Bronchial epithelial cell (primary cell): ENCODE results near the gene CCDC3. TPM values are rescaled to one million over a fixed set of nuclear protein-coding genes. Genes with fewer than 3 reads are reported as not detected.
A peak's percentile ranks its signal among the peaks of the same experiment; 100 is the strongest.

Source experiments
- DNase-seq: peaks from one replicate; pipeline ENCODE4 v3.0.0-alpha.2; 2010; ENCODE audit warnings: low read depth
- FAIRE-seq: peaks from 2 replicates; lab custom pipeline; 2011; peaks lifted over from hg19 to GRCh38; lab: Jason Lieb, UNC
- H3K27me3 ChIP-seq: 2 replicates; pipeline ENCODE4 v1.5.1; 2011; ENCODE audit warnings: low read length; ENCODE audit not compliant: control insufficient read depth, insufficient read depth
- H3K36me3 ChIP-seq: 2 replicates; pipeline ENCODE4 v1.5.1; 2011; ENCODE audit warnings: low read length; ENCODE audit not compliant: control insufficient read depth, insufficient read depth
- H3K4me3 ChIP-seq: 2 replicates; pipeline ENCODE4 v1.5.1; 2011; ENCODE audit warnings: mild to moderate bottlenecking, low read depth, low read length, control low read depth
- total RNA-seq: library from RNA; depleted of rRNA; stranded (reverse); fragments of >200 nt; gene quantifications from 2 replicates; pipeline ENCODE4 v1.2.1, GENCODE V29; 2014
- TF ChIP-seq, protein P1 (sequence below): IDR thresholded peaks from 2 replicates; pipeline ENCODE4 v1.5.1; 2011; ENCODE audit warnings: mild to moderate bottlenecking, moderate library complexity, low read length, control low read depth, inconsistent platforms; ENCODE audit not compliant: insufficient read depth, severe bottlenecking

CCDC3 gene
- total RNA-seq, 1 donor from 2014 or later: 1.8 TPM

DNA sequence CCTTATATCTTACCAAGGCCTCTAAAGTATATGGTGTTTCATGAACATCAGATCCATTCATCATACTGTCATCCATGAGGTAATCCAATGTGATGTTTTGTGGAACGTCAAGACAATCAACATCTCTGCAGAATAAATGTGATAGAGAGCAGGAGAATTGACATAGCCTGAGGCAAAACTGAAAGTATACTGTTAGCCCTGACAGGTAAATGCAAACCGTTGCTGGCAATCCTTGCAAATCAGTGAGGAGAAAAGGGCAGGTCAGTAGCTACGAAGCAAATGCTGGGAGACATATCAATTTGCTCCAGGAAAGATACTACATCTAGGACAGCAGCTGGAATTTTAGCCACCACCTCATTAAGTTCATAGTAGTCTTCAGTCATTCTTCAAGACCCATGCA is 4.5 kb upstream of the CCDC3 start:
- no peak overlapping the region for H3K4me3 ChIP-seq
- DNase-seq (no peak), FAIRE-seq (no peak)
- TF ChIP-seq, protein P1, sequence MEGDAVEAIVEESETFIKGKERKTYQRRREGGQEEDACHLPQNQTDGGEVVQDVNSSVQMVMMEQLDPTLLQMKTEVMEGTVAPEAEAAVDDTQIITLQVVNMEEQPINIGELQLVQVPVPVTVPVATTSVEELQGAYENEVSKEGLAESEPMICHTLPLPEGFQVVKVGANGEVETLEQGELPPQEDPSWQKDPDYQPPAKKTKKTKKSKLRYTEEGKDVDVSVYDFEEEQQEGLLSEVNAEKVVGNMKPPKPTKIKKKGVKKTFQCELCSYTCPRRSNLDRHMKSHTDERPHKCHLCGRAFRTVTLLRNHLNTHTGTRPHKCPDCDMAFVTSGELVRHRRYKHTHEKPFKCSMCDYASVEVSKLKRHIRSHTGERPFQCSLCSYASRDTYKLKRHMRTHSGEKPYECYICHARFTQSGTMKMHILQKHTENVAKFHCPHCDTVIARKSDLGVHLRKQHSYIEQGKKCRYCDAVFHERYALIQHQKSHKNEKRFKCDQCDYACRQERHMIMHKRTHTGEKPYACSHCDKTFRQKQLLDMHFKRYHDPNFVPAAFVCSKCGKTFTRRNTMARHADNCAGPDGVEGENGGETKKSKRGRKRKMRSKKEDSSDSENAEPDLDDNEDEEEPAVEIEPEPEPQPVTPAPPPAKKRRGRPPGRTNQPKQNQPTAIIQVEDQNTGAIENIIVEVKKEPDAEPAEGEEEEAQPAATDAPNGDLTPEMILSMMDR: no peak
- H3K36me3 ChIP-seq: no peaks in the 10 kb centered on the region
- H3K27me3 ChIP-seq: peaks cover 4% of the 10 kb centered on the region

DNA sequence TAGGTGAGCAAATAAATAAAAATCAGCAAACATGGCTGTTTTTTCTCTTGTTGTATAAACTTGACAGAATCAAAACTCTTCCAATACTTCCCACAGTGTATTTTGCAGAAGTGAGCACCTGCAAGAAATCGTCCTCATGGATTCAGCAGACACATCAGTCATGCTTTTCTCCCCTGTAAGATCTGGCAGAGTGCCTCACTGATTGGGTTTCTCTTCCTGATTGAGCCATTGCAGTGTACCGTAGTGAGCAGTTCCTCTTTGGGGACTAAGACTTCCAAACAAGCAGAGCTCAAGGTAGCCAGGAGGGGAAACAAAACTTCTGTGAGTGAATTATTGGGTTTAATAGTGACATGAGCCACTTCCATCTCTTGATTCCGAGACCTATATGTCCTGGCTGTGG is 2.2 kb upstream of the CCDC3 start:
- Histone ChIP-seq H3K4me3 (no peak overlapping the region), H3K27me3 (peaks cover 4% of the 10 kb centered on the region), H3K36me3 (no peaks in the 10 kb centered on the region)
- TF ChIP-seq, protein P1: no peak
- FAIRE-seq: no peak
- no peak for DNase-seq

DNA sequence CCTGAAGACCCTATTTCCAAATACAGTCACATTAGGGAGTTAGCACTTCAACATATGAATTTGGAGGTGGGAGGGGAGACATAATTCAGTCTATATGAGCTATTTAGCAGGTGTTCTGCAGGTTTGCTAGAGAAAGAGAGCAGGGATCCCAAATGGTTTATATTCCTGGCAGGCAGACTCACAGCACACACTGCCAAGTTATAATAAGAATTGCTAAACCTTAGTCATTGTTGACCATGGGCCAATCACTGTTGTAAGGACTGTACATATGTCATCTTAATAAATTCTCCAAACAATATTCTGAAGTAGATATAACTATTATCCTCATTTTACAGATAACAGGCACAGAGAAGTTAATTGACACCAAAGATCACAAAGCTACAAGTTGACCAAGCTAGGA is 1.5 kb upstream of the CCDC3 start:
- DNase-seq (peak; percentile 65), FAIRE-seq (no peak)
- Histone ChIP-seq H3K36me3 (no peaks in the 10 kb centered on the region), H3K27me3 (peaks cover 2% of the 10 kb centered on the region), H3K4me3 (no peak overlapping the region)
- TF ChIP-seq, protein P1: no peak

DNA sequence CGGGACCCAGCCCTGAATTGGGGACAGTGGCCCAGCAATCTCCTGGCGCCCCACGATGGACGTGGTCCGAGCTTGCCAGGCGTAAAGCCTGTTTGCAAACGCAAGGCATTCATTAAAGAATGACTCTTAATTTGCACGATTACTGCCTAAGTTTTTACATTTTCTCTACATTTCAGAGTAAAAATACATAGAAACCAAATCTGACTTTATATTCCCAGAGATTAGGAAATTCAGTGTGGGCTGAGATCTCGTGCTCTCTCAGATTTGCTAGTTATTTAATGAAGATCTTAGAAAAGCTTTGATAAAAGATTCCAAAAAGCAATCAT is 337 bp upstream of the CCDC3 start:
- TF ChIP-seq, protein P1: no peak
- peaks cover 1% of the 10 kb centered on the region for H3K36me3 ChIP-seq
- peak overlapping the region; percentile 50 for H3K4me3 ChIP-seq
- no peaks in the 10 kb centered on the region for H3K27me3 ChIP-seq
- FAIRE-seq (no peak), DNase-seq (no peak)

DNA sequence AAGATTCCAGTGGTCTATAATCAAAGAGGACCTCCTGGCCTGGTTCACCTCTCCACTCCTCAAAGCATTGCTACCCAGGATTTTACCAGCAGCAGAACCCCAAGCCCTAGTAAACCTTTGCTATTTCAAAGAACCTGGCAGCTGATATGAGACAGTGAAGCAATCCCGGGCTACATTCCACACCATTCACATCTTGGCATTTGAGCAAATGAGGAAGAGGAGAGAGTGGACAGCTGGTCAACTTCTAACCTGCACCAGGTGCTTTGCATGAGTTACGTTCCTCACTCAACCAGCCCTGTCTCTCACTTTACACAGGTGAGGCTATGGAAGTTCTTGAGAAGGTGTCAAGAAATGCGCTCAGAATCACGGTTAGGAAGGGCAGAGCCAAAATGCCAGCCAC is 1.1 kb downstream of the CCDC3 start:
- no peak for DNase-seq
- H3K27me3 ChIP-seq: no peaks in the 10 kb centered on the region
- peaks cover 1% of the 10 kb centered on the region for H3K36me3 ChIP-seq
- H3K4me3 ChIP-seq: peak overlapping the region; percentile 50
- TF ChIP-seq, protein P1: no peak
- FAIRE-seq: no peak

DNA sequence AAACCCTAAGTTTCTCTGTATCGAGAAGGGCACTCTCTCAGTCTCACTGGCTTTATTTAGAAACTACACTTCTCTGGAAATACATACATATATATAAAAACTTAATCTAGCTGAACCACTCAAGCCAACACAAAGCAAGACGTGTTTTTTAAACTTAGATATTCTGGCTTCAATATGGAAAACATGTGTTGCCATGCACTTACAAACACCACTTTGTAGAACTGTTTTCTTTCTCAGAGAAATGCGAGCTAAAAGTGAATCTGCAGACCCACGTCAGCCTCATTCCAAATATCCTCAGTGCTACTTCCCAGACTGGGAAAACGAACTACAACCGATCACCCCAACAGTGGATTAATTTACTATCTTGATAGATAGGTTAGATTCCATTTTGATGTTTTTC is 1.7 kb downstream of the CCDC3 start:
- Histone ChIP-seq H3K27me3 (no peaks in the 10 kb centered on the region), H3K4me3 (no peak overlapping the region), H3K36me3 (peaks cover 1% of the 10 kb centered on the region)
- TF ChIP-seq, protein P1: no peak
- DNase-seq (no peak), FAIRE-seq (no peak)
